ENCODE results near the gene ADCYAP1R1. TPM values are rescaled to one million over a fixed set of nuclear protein-coding genes. Genes with fewer than 3 reads are reported as not detected.

Gene ADCYAP1R1
- total and polyA plus RNA-seq, 3 experiments from 2014 or later = not detected

DNA sequence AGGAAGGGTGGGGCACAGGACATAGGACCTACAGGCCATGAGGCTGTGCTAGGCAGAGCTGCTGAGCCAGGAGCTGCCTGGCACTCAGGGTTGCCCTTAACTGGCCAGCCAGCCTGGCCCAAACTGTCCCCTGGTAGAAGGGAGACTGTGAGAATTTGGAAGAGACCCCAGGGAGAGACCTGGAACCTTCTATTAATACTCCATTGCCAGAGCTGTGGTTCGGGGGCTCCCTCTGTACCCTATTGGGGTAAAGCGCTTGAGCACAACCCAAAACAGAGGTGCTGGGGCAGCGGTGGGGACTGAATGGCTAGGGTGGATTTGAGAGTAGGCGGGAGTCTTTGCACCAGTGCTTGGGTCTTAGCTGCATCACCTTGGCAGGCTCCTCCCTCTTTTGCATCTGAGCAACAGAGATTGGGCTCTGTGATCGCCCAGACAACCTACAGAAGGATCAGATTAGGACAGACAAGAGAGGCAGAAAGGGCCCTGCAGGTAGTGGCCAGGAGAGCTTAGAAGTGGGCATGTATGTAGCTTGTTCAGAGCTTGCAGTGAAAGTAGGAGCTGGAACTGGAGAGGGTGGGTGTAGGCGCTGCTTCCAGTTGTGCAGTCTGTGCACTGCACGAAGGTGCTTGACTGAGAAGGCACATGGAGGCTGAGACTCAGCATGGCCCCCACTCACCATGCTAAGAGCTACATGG, 53.3 kb downstream of the ADCYAP1R1 start:
- H3K9me3 ChIP-seq (ENCODE audit: low read length) = no peaks in the 10 kb centered on the region
- DNase-seq = no peak
- H3K27me3 ChIP-seq (ENCODE audit: insufficient read depth, low read length, poor library complexity, severe bottlenecking) = no peaks in the 10 kb centered on the region
- no peak overlapping the region for H3K27ac Mint-ChIP-seq
- H3K9me3 Mint-ChIP-seq = peaks cover 0 to 1% (median 0%) of the 10 kb centered on the region in 5 donors
- H3K4me3 ChIP-seq (ENCODE audit: low read length) = no peak overlapping the region
- peaks cover 0 to 11% of the 10 kb centered on the region in 2 donors for H3K27me3 Mint-ChIP-seq
- H3K27ac ChIP-seq (ENCODE audit: low read depth, low read length) = no peak overlapping the region
- H3K4me1 ChIP-seq (ENCODE audit: insufficient read depth, low read length) = no peaks in the 10 kb centered on the region
- no peaks in the 10 kb centered on the region for H3K36me3 Mint-ChIP-seq
- H3K36me3 ChIP-seq (ENCODE audit: insufficient read depth, low read length) = no peaks in the 10 kb centered on the region
- H3K4me3 Mint-ChIP-seq = no peak overlapping the region
- ChIA-PET POLR2A (no interaction called here), CTCF (no interaction called here)
- no peaks in the 10 kb centered on the region for H3K4me1 Mint-ChIP-seq

GRCh38 chr7:31106303-31107105, 54.4 kb downstream of the ADCYAP1R1 start:
- H3K9me3 Mint-ChIP-seq = peaks cover 0 to 1% (median 0%) of the 10 kb centered on the region in 5 donors
- H3K27me3 Mint-ChIP-seq = peaks cover 0 to 12% of the 10 kb centered on the region in 2 donors
- CTCF ChIA-PET = no interaction called here
- no peaks in the 10 kb centered on the region for H3K9me3 ChIP-seq (ENCODE audit: low read length)
- H3K4me3 ChIP-seq (ENCODE audit: low read length) = no peak overlapping the region
- DNase-seq = no peak
- H3K27ac ChIP-seq (ENCODE audit: low read depth, low read length) = no peak overlapping the region
- no peak overlapping the region for H3K27ac Mint-ChIP-seq
- H3K4me3 Mint-ChIP-seq = no peak overlapping the region
- H3K4me1 ChIP-seq (ENCODE audit: insufficient read depth, low read length) = no peaks in the 10 kb centered on the region
- no peaks in the 10 kb centered on the region for H3K36me3 Mint-ChIP-seq
- no peaks in the 10 kb centered on the region for H3K27me3 ChIP-seq (ENCODE audit: insufficient read depth, low read length, poor library complexity, severe bottlenecking)
- H3K36me3 ChIP-seq (ENCODE audit: insufficient read depth, low read length) = no peaks in the 10 kb centered on the region
- POLR2A ChIA-PET = no interaction called here
- H3K4me1 Mint-ChIP-seq = no peaks in the 10 kb centered on the region

- H3K27ac Mint-ChIP-seq = no peak overlapping the region
- ChIA-PET CTCF (interaction anchor here (1.6 kb wide), 1 partner anchor 27 kb away, joined by 4 read pairs; no protein-coding TSS in a partner anchor), POLR2A (no interaction called here)
- peaks cover 0 to 1% (median 0%) of the 10 kb centered on the region in 5 donors for H3K9me3 Mint-ChIP-seq
- Histone ChIP-seq H3K27me3 (ENCODE audit: insufficient read depth, low read length, poor library complexity, severe bottlenecking) (no peaks in the 10 kb centered on the region), H3K4me3 (ENCODE audit: low read length) (no peak overlapping the region), H3K4me1 (ENCODE audit: insufficient read depth, low read length) (no peaks in the 10 kb centered on the region), H3K9me3 (ENCODE audit: low read length) (no peaks in the 10 kb centered on the region), H3K36me3 (ENCODE audit: insufficient read depth, low read length) (no peaks in the 10 kb centered on the region), H3K27ac (ENCODE audit: low read depth, low read length) (no peak overlapping the region)
- DNase-seq = no peak
- no peak overlapping the region for H3K4me3 Mint-ChIP-seq
- no peaks in the 10 kb centered on the region for H3K4me1 Mint-ChIP-seq
- H3K36me3 Mint-ChIP-seq = no peaks in the 10 kb centered on the region
- H3K27me3 Mint-ChIP-seq = peaks cover 0 to 9% of the 10 kb centered on the region in 2 donors
These were observed 55.3 kb downstream of the ADCYAP1R1 start for GRCh38 chr7:31107106-31108090.

- no peak for DNase-seq
These were observed 56.1 kb downstream of the ADCYAP1R1 start for GRCh38 chr7:31108097-31108657.

GRCh38 chr7:31109751-31110150, 57.6 kb downstream of the ADCYAP1R1 start:
- Histone ChIP-seq H3K27ac (ENCODE audit: low read depth, low read length) (no peak overlapping the region), H3K9me3 (ENCODE audit: low read length) (no peaks in the 10 kb centered on the region), H3K4me3 (ENCODE audit: low read length) (no peak overlapping the region), H3K4me1 (ENCODE audit: insufficient read depth, low read length) (no peaks in the 10 kb centered on the region), H3K36me3 (ENCODE audit: insufficient read depth, low read length) (no peaks in the 10 kb centered on the region), H3K27me3 (ENCODE audit: insufficient read depth, low read length, poor library complexity, severe bottlenecking) (no peaks in the 10 kb centered on the region)
- H3K4me3 Mint-ChIP-seq = no peak overlapping the region
- DNase-seq = no peak
- H3K27me3 Mint-ChIP-seq = peaks cover 5 to 11% of the 10 kb centered on the region in 2 donors
- ChIA-PET POLR2A (no interaction called here), CTCF (interaction anchor here (0.8 kb wide), 1 partner anchor 13 kb away, joined by 3 read pairs; no protein-coding TSS in a partner anchor)
- H3K9me3 Mint-ChIP-seq = peaks cover 0 to 2% (median 0%) of the 10 kb centered on the region in 5 donors
- H3K4me1 Mint-ChIP-seq = no peaks in the 10 kb centered on the region
- H3K36me3 Mint-ChIP-seq = no peaks in the 10 kb centered on the region
- H3K27ac Mint-ChIP-seq = no peak overlapping the region

More at GRCh38 chr7:31108097-31108657, 56.1 kb downstream of the ADCYAP1R1 start:
- H3K4me3 ChIP-seq (ENCODE audit: low read length) = no peak overlapping the region
- H3K36me3 ChIP-seq (ENCODE audit: insufficient read depth, low read length) = no peaks in the 10 kb centered on the region
- peaks cover 0 to 1% (median 0%) of the 10 kb centered on the region in 5 donors for H3K9me3 Mint-ChIP-seq
- no peaks in the 10 kb centered on the region for H3K27me3 ChIP-seq (ENCODE audit: insufficient read depth, low read length, poor library complexity, severe bottlenecking)
- H3K27me3 Mint-ChIP-seq = peaks cover 5 to 9% of the 10 kb centered on the region in 2 donors
- no peak overlapping the region for H3K4me3 Mint-ChIP-seq
- no peaks in the 10 kb centered on the region for H3K9me3 ChIP-seq (ENCODE audit: low read length)
- ChIA-PET POLR2A (no interaction called here), CTCF (interaction anchor here (1.6 kb wide), 1 partner anchor 26 kb away, joined by 4 read pairs; no protein-coding TSS in a partner anchor)
- no peaks in the 10 kb centered on the region for H3K4me1 Mint-ChIP-seq
- no peaks in the 10 kb centered on the region for H3K36me3 Mint-ChIP-seq
- no peak overlapping the region for H3K27ac Mint-ChIP-seq
- no peak overlapping the region for H3K27ac ChIP-seq (ENCODE audit: low read depth, low read length)
- no peaks in the 10 kb centered on the region for H3K4me1 ChIP-seq (ENCODE audit: insufficient read depth, low read length)

DNA sequence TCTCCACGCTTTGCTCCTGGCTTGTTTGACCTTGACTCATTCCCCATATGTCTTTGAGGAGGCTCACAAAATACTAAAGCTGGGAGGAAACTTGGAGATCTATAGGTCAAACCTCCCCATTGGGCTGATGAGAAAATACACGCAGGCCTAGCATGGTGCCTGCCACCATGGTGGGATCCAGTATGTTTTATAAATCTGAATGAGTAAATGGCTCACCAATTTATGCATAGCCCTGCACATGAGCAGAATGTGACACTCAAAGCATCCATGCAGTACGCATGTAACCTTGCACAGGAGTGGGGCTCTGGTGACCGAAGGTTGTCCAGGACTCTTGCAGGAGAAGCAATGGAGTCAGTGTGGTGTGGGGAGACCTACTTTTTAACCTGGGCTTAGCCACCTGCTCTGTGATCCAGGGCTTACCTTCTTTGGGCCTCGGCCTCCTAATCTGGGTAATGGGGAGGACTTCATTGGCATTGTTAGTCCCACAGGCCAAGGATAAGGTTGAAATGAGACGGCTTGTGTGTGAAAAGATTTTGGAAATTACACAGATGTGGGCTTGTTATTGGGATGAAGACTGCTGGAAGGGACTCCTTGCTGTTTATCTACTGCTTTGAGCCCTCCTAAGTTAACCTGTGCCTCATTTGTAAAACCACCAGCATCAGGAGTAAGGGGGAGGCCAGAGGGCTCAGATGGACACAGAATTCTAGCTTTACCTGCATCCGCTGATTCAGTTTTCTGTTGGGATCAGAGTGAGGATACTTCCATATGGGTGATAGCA, 58.4 kb downstream of the ADCYAP1R1 start:
- no peaks in the 10 kb centered on the region for H3K36me3 ChIP-seq (ENCODE audit: insufficient read depth, low read length)
- H3K4me1 Mint-ChIP-seq = no peaks in the 10 kb centered on the region
- H3K36me3 Mint-ChIP-seq = no peaks in the 10 kb centered on the region
- DNase-seq = no peak
- H3K9me3 Mint-ChIP-seq = peaks cover 0 to 2% (median 0%) of the 10 kb centered on the region in 5 donors
- H3K4me1 ChIP-seq (ENCODE audit: insufficient read depth, low read length) = no peaks in the 10 kb centered on the region
- H3K27ac ChIP-seq (ENCODE audit: low read depth, low read length) = no peak overlapping the region
- H3K4me3 ChIP-seq (ENCODE audit: low read length) = no peak overlapping the region
- H3K4me3 Mint-ChIP-seq = no peak overlapping the region
- H3K27me3 Mint-ChIP-seq = peaks cover 5 to 11% of the 10 kb centered on the region in 2 donors
- H3K9me3 ChIP-seq (ENCODE audit: low read length) = no peaks in the 10 kb centered on the region
- CTCF ChIA-PET = interaction anchor here (0.8 kb wide), 1 partner anchor 12 kb away, joined by 3 read pairs; no protein-coding TSS in a partner anchor
- no peaks in the 10 kb centered on the region for H3K27me3 ChIP-seq (ENCODE audit: insufficient read depth, low read length, poor library complexity, severe bottlenecking)
- POLR2A ChIA-PET = no interaction called here
- H3K27ac Mint-ChIP-seq = no peak overlapping the region

DNA sequence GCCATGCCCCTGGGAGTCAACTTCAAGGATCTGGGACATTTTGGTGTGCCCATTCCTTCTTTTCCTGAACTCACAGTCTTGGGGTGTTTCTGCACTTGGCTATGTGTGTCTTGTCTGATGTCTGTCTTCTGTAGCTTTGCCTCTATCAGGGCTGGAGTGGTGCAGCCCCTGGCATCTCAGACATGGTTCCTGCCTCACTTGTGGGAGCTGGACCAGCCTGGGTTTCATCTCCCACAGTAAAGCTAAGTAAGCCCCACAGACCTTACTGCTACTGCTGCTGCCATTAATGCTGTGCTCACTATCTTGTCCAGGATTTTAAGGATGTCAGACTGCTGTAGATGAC, 59.0 kb downstream of the ADCYAP1R1 start:
- Mint-ChIP-seq H3K36me3 (no peaks in the 10 kb centered on the region), H3K9me3 (peaks cover 0 to 2% (median 0%) of the 10 kb centered on the region in 5 donors), H3K4me1 (no peaks in the 10 kb centered on the region), H3K27me3 (peaks cover 5 to 11% of the 10 kb centered on the region in 2 donors), H3K27ac (no peak overlapping the region), H3K4me3 (no peak overlapping the region)
- POLR2A ChIA-PET = no interaction called here
- H3K36me3 ChIP-seq (ENCODE audit: insufficient read depth, low read length) = no peaks in the 10 kb centered on the region
- no peaks in the 10 kb centered on the region for H3K4me1 ChIP-seq (ENCODE audit: insufficient read depth, low read length)
- no peaks in the 10 kb centered on the region for H3K27me3 ChIP-seq (ENCODE audit: insufficient read depth, low read length, poor library complexity, severe bottlenecking)
- no peak overlapping the region for H3K4me3 ChIP-seq (ENCODE audit: low read length)
- H3K9me3 ChIP-seq (ENCODE audit: low read length) = no peaks in the 10 kb centered on the region
- DNase-seq = no peak
- CTCF ChIA-PET = no interaction called here
- H3K27ac ChIP-seq (ENCODE audit: low read depth, low read length) = no peak overlapping the region

Data from CD8-positive, alpha-beta memory T cell (primary cell).